OCI-LY3 (cell line): ENCODE data around the gene SLC9B2.

Source experiments
- H2AFZ ChIP-seq: fragments of 200-600, 300-600 bp; shearing (Covaris generic); 2 replicates; pipeline ENCODE4 v1.6.0; 2014; ENCODE audit warnings: antibody characterized with exemption, low read depth, low read length
- H3K27ac ChIP-seq: fragments of 200-600, 300-600 bp; sonication (generic); 2 replicates; pipeline ENCODE4 v1.5.1; 2014; ENCODE audit warnings: mild to moderate bottlenecking, low read length, moderate library complexity, mixed read lengths
- H3K27me3 ChIP-seq: fragments of 200-600, 300-600 bp; sonication (generic); 2 replicates; pipeline ENCODE4 v1.6.1; 2014; ENCODE audit warnings: low read depth, low read length, mixed read lengths
- H3K36me3 ChIP-seq: fragments of 200-600, 300-600 bp; sonication (generic); replicated peaks from 2 replicates; pipeline ENCODE3; 2014; ENCODE audit warnings: low read depth, low read length, mixed read lengths
- H3K4me1 ChIP-seq: fragments of 300-600, 200-600 bp; sonication (generic); 2 replicates; pipeline ENCODE4 v1.6.1; 2014; ENCODE audit warnings: low read length, mixed read lengths
- H3K4me2 ChIP-seq: fragments of 200-600, 300-600 bp; sonication (generic); 2 replicates; pipeline ENCODE4 v1.6.1; 2014; ENCODE audit warnings: low read length, mixed read lengths
- H3K4me3 ChIP-seq: fragments of 300-600, 200-600 bp; sonication (generic); 2 replicates; pipeline ENCODE4 v1.5.1; 2014; ENCODE audit warnings: antibody characterized with exemption, mild to moderate bottlenecking, low read length, moderate library complexity
- H3K79me2 ChIP-seq: fragments of 300-600, 200-600 bp; shearing (Covaris generic); 2 replicates; pipeline ENCODE4 v1.6.1; 2014; ENCODE audit warnings: mild to moderate bottlenecking, low read length, mixed read lengths
- H3K9ac ChIP-seq: fragments of 300-600, 200-600 bp; shearing (Covaris generic); 2 replicates; pipeline ENCODE4 v1.6.0; 2014; ENCODE audit warnings: mild to moderate bottlenecking, low read length, moderate library complexity
- H3K9me3 ChIP-seq: fragments of 200-600, 300-600 bp; shearing (Covaris generic); 2 replicates; pipeline ENCODE4 v1.6.1; 2014; ENCODE audit warnings: low read length, mixed read lengths; ENCODE audit not compliant: insufficient read depth
- H4K20me1 ChIP-seq: fragments of 200-600, 300-600 bp; sonication (generic); 2 replicates; pipeline ENCODE4 v1.6.1; 2016; ENCODE audit warnings: low read length, mixed read lengths; ENCODE audit not compliant: insufficient read depth
- CTCF ChIP-seq: fragments of 200-600, 300-600 bp; sonication (generic); IDR thresholded peaks from 2 replicates; pipeline ENCODE4 v1.5.1; 2014; ENCODE audit warnings: antibody characterized with exemption, low read length, low read depth
- EZH2phosphoT487 ChIP-seq: fragments of 200-600 bp; shearing (Covaris generic); IDR thresholded peaks from 2 replicates; pipeline ENCODE4 v1.6.1; 2018; ENCODE audit warnings: antibody characterized with exemption, mixed run types, low read depth

Gene SLC9B2

GRCh38 chr4:103036169-103036568, 40.4 kb downstream of the SLC9B2 start:
- TF ChIP-seq CTCF (no peak), EZH2phosphoT487 (no peak)
- Histone ChIP-seq H4K20me1 (no peaks in the 10 kb centered on the region), H2AFZ (no peak overlapping the region), H3K36me3 (peaks cover 12% of the 10 kb centered on the region), H3K4me3 (no peak overlapping the region), H3K27ac (no peak overlapping the region), H3K4me2 (no peak overlapping the region), H3K27me3 (no peaks in the 10 kb centered on the region), H3K9me3 (no peaks in the 10 kb centered on the region), H3K4me1 (no peaks in the 10 kb centered on the region), H3K9ac (no peak overlapping the region), H3K79me2 (no peaks in the 10 kb centered on the region)

GRCh38 chr4:103032574-103032973, 44.0 kb downstream of the SLC9B2 start:
- Histone ChIP-seq H3K9ac (no peak overlapping the region), H3K79me2 (no peaks in the 10 kb centered on the region), H3K27me3 (no peaks in the 10 kb centered on the region), H3K4me3 (no peak overlapping the region), H3K4me2 (no peak overlapping the region), H3K4me1 (no peaks in the 10 kb centered on the region), H3K27ac (no peak overlapping the region), H3K36me3 (peaks cover 24% of the 10 kb centered on the region), H3K9me3 (no peaks in the 10 kb centered on the region), H4K20me1 (no peaks in the 10 kb centered on the region), H2AFZ (no peak overlapping the region)
- TF ChIP-seq CTCF (peak; percentile 55), EZH2phosphoT487 (no peak)

- no peak overlapping the region for H2AFZ ChIP-seq
Observed at GRCh38 chr4:103030791-103031190, 45.8 kb downstream of the SLC9B2 start.

GRCh38 chr4:103029300-103029699, 47.3 kb downstream of the SLC9B2 start:
- no peak overlapping the region for H3K9ac ChIP-seq
- H3K36me3 ChIP-seq = peaks cover 17% of the 10 kb centered on the region
- no peaks in the 10 kb centered on the region for H3K79me2 ChIP-seq
- no peaks in the 10 kb centered on the region for H3K27me3 ChIP-seq
- H3K27ac ChIP-seq = no peak overlapping the region
- H3K9me3 ChIP-seq = no peaks in the 10 kb centered on the region
- no peak for TF ChIP-seq CTCF
- no peak for TF ChIP-seq EZH2phosphoT487
- no peaks in the 10 kb centered on the region for H3K4me1 ChIP-seq
- no peak overlapping the region for H2AFZ ChIP-seq
- H3K4me2 ChIP-seq = no peak overlapping the region
- H3K4me3 ChIP-seq = no peak overlapping the region
- H4K20me1 ChIP-seq = no peaks in the 10 kb centered on the region

More at GRCh38 chr4:103030791-103031190, 45.8 kb downstream of the SLC9B2 start:
- no peak for TF ChIP-seq CTCF
- no peak for TF ChIP-seq EZH2phosphoT487
- H3K79me2 ChIP-seq = no peaks in the 10 kb centered on the region
- H3K4me2 ChIP-seq = no peak overlapping the region
- H3K9me3 ChIP-seq = no peaks in the 10 kb centered on the region
- no peak overlapping the region for H3K27ac ChIP-seq
- H4K20me1 ChIP-seq = no peaks in the 10 kb centered on the region
- H3K27me3 ChIP-seq = no peaks in the 10 kb centered on the region
- H3K4me3 ChIP-seq = no peak overlapping the region
- H3K9ac ChIP-seq = no peak overlapping the region
- H3K4me1 ChIP-seq = no peaks in the 10 kb centered on the region
- H3K36me3 ChIP-seq = peaks cover 18% of the 10 kb centered on the region
